GM12892 (cell line): ENCODE results near the gene TCP1.

ENCODE experiments used
- POLR2A ChIP-seq: IDR thresholded peaks from 2 replicates; pipeline ENCODE4 v1.6.1; 2011; ENCODE audit warnings: low read depth, low read length, control low read depth
- TAF1 ChIP-seq: IDR thresholded peaks from 2 replicates; pipeline ENCODE4 v1.6.1; 2011; ENCODE audit warnings: low read depth, mild to moderate bottlenecking, control low read depth, low read length, borderline replicate concordance

GRCh38 chr6:159769470-159769869 lies 19.9 kb downstream of the TCP1 start:
- no peak for TF ChIP-seq POLR2A
- TF ChIP-seq TAF1 = no peak
